ENCODE results near the gene PAQR4.

PAQR4 gene

GRCh38 chr16:3021449-3022207 is 52.5 kb downstream of the PAQR4 start:
- Histone ChIP-seq H3K9me3 (ENCODE audit: control insufficient read depth in 1 of 2, low read length in 2 of 2) (no peaks in the 10 kb centered on the region), H3K27me3 (ENCODE audit: control insufficient read depth in 1 of 2, insufficient read depth in 2 of 2, low read length in 2 of 2) (no peaks in the 10 kb centered on the region), H3K4me1 (ENCODE audit: control insufficient read depth in 1 of 2, insufficient read depth in 2 of 2, low read length in 2 of 2) (peaks cover 27 to 33% of the 10 kb centered on the region in 2 donors), H3K9ac (ENCODE audit: low read depth in 1 of 2, low read length in 2 of 2) (peak overlapping the region; percentile 63 to 96), H3K4me3 (ENCODE audit: low read depth in 1 of 2, low read length in 2 of 2) (peak overlapping the region; percentile 80 to 91), H3K36me3 (ENCODE audit: control insufficient read depth in 1 of 2, insufficient read depth in 2 of 2, low read length in 2 of 2) (peaks cover 5 to 12% of the 10 kb centered on the region in 2 donors), H3K27ac (ENCODE audit: low read depth, low read length) (peak overlapping the region; percentile 95)

- Histone ChIP-seq H3K9me3 (ENCODE audit: control insufficient read depth in 1 of 2, low read length in 2 of 2) (no peaks in the 10 kb centered on the region), H3K27me3 (ENCODE audit: control insufficient read depth in 1 of 2, insufficient read depth in 2 of 2, low read length in 2 of 2) (no peaks in the 10 kb centered on the region), H3K27ac (ENCODE audit: low read depth, low read length) (peak overlapping the region; percentile 95), H3K4me1 (ENCODE audit: control insufficient read depth in 1 of 2, insufficient read depth in 2 of 2, low read length in 2 of 2) (peaks cover 27 to 33% of the 10 kb centered on the region in 2 donors), H3K9ac (ENCODE audit: low read depth in 1 of 2, low read length in 2 of 2) (peak overlapping the region; percentile 63 to 96), H3K4me3 (ENCODE audit: low read depth in 1 of 2, low read length in 2 of 2) (peak overlapping the region; percentile 80 to 91), H3K36me3 (ENCODE audit: control insufficient read depth in 1 of 2, insufficient read depth in 2 of 2, low read length in 2 of 2) (peaks cover 11 to 18% of the 10 kb centered on the region in 2 donors)
Observed at GRCh38 chr16:3022208-3022683, 53.1 kb downstream of the PAQR4 start.

- peaks cover 13 to 20% of the 10 kb centered on the region in 2 donors for H3K36me3 ChIP-seq (ENCODE audit: control insufficient read depth in 1 of 2, insufficient read depth in 2 of 2, low read length in 2 of 2)
- H3K4me1 ChIP-seq (ENCODE audit: control insufficient read depth in 1 of 2, insufficient read depth in 2 of 2, low read length in 2 of 2), result peaks cover 30 to 36% of the 10 kb centered on the region in 2 donors
- H3K4me3 ChIP-seq (ENCODE audit: low read depth in 1 of 2, low read length in 2 of 2), result peak overlapping the region; percentile 73 to 80
- H3K9ac ChIP-seq (ENCODE audit: low read depth in 1 of 2, low read length in 2 of 2), result peak overlapping the region; percentile 76 to 80
- H3K27me3 ChIP-seq (ENCODE audit: control insufficient read depth in 1 of 2, insufficient read depth in 2 of 2, low read length in 2 of 2), result no peaks in the 10 kb centered on the region
- H3K27ac ChIP-seq (ENCODE audit: low read depth, low read length), result peak overlapping the region; percentile 95
- H3K9me3 ChIP-seq (ENCODE audit: control insufficient read depth in 1 of 2, low read length in 2 of 2), result no peaks in the 10 kb centered on the region
Observed at GRCh38 chr16:3022684-3023414, 53.7 kb downstream of the PAQR4 start.
